ENCODE measurements around the gene MYBPC3.

The MYBPC3 gene

DNA sequence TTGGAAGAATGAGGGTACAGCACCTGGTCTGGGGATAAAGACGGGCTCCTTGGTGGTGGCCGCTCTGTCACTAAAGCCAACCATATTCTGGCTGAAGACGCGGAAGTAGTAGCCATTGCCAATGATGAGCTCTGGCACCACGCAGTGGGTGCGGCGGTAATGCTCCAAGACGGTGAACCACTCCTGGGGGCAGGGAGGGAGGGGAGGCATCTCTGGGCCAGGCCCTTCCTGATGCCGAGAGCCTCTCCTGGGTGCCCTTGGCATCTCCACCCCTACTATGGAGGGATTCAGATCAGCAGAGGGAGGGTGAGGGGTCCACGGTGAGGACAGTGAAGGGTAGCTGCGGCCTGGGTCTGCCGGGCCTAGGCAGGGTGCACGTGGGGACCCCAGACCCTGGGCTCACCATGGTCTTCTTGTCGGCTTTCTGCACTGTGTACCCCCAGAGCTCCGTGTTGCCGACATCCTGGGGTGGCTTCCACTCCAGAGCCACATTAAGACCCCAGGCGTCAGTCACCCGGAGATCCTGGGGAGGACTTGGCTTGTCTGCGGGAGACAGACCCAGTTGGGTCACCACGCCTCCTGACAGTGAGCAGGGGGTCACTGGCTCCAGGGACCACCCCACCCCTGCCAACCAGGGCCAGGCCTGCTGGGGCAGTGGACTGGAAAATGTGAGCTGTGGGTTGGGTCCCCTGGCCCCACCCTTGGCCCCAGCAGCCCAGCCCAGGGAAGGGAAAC, 19.5 kb downstream of the MYBPC3 start:
- Histone ChIP-seq H3K36me3 (ENCODE audit: control insufficient read depth, insufficient read depth, low read length) (peaks cover 16% of the 10 kb centered on the region), H3K4me1 (ENCODE audit: control insufficient read depth, insufficient read depth, low read length) (no peaks in the 10 kb centered on the region), H3K9me3 (ENCODE audit: control insufficient read depth, insufficient read depth, low read length) (no peaks in the 10 kb centered on the region), H3K4me3 (ENCODE audit: low read depth, low read length) (no peak overlapping the region), H3K9ac (ENCODE audit: low read depth, low read length) (no peak overlapping the region), H3K27me3 (ENCODE audit: control insufficient read depth, insufficient read depth, low read length) (no peaks in the 10 kb centered on the region)

DNA sequence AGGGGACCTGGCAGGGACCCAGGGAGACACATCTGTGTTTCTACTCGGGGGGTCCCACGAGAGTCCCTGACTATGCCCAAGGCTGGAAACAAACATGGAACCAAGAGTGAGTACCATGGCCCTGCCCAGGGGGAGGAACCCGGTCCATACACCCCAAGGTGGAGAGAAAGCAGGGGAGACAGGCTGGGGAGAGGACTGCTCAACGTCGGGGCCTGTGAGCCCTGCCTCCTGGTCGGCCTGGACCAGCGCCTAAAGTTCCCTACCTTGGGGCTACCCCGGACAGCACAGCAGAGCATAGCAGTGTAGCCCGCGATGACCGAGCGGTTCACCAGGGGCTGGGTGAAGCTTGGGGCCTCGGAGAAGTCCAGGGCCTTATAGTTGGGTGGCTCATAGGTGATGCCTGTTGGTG, 20.2 kb downstream of the MYBPC3 start:
- Histone ChIP-seq H3K4me3 (ENCODE audit: low read depth, low read length) (no peak overlapping the region), H3K9me3 (ENCODE audit: control insufficient read depth, insufficient read depth, low read length) (no peaks in the 10 kb centered on the region), H3K36me3 (ENCODE audit: control insufficient read depth, insufficient read depth, low read length) (peaks cover 16% of the 10 kb centered on the region), H3K27me3 (ENCODE audit: control insufficient read depth, insufficient read depth, low read length) (no peaks in the 10 kb centered on the region), H3K9ac (ENCODE audit: low read depth, low read length) (no peak overlapping the region), H3K4me1 (ENCODE audit: control insufficient read depth, insufficient read depth, low read length) (no peaks in the 10 kb centered on the region)

DNA sequence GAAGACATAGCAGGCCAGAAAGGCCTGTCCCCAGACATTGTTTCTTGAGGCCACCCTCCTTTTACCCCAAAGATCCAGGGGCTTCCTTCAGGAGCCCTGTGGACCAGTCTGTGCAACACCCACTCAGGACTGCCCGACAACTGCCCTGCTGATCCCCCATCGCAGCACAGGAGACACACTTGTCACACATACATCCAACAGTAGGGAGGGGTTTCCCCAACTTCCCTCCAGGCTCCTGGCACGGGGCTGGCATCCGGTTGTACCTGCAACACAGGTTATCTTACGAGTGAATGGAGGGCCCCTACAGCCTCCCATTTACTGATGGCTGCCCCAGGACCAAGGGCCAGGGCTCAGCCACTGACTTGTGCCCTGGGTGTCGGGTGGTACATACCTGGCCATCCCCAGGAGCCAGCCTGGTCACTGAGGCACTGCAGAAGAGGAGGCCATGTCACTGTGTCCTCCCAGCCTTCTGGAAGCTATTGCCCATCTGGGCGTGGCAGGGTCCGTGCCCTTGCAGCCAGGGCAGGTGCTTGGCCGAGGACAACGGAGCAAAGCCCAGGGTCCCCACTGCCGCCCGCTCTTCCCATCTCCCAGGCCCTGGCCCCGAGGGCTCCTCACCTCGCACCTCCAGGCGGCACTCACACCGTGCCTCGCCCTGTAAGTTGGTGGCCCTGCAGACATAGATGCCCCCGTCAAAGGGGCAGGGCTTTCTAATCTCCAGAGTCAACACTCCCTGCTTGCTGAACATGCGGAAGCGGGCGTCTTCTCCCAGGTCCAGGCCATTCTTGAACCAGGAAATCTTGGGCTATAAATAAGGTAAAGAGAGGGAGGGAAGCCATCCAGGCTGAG, 20.8 kb downstream of the MYBPC3 start:
- Histone ChIP-seq H3K4me3 (ENCODE audit: low read depth, low read length) (no peak overlapping the region), H3K4me1 (ENCODE audit: control insufficient read depth, insufficient read depth, low read length) (no peaks in the 10 kb centered on the region), H3K9ac (ENCODE audit: low read depth, low read length) (no peak overlapping the region), H3K9me3 (ENCODE audit: control insufficient read depth, insufficient read depth, low read length) (no peaks in the 10 kb centered on the region), H3K36me3 (ENCODE audit: control insufficient read depth, insufficient read depth, low read length) (peaks cover 16% of the 10 kb centered on the region), H3K27me3 (ENCODE audit: control insufficient read depth, insufficient read depth, low read length) (no peaks in the 10 kb centered on the region)

DNA sequence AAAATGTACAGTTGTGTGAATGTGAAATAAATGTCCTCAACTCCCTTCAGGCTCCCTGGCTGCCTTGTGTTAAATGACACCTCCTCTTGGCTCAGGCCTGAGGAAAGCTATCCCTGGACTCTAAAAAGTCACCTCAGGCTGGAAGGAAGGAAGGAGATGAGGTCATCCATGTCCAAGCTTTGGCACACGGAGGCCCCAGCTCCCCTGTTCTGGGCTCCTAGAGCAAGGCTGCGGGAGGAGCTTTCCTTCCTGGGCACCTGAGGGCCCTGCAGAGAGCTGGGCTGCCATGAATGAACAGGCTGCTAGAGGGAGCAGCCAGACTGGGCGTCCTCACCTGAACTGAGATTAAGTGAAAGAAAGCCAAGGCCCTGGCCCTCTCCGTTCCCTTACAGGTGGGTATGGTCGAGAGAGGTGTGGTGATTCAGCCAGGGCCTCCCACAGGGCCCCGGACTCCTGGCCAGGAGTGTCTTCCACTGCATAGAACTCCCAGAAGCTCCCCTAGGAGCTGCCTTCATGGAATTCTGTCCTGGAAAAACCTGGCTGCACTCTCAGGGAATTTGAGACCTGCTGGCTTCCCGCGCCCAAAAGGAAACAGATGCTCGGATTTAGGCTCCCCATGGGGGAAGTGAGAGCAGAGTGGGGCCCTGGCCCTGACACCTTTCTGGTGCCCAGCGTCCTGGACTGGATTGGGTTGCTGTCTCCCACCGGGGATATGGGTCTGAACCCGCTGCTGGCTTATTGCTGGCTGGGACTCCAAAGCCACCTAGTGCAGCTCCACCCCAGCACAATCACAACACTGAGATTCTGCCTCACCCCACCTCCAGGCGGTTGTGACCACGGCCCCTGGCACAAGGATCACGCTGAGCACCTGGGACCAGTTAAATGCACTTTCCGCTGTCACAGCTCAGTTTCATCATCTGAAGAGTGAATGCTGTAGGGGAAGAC, 22.2 kb downstream of the MYBPC3 start:
- Histone ChIP-seq H3K36me3 (ENCODE audit: control insufficient read depth, insufficient read depth, low read length) (peaks cover 22% of the 10 kb centered on the region), H3K4me1 (ENCODE audit: control insufficient read depth, insufficient read depth, low read length) (no peaks in the 10 kb centered on the region), H3K9ac (ENCODE audit: low read depth, low read length) (no peak overlapping the region), H3K4me3 (ENCODE audit: low read depth, low read length) (no peak overlapping the region), H3K27me3 (ENCODE audit: control insufficient read depth, insufficient read depth, low read length) (no peaks in the 10 kb centered on the region), H3K9me3 (ENCODE audit: control insufficient read depth, insufficient read depth, low read length) (no peaks in the 10 kb centered on the region)

DNA sequence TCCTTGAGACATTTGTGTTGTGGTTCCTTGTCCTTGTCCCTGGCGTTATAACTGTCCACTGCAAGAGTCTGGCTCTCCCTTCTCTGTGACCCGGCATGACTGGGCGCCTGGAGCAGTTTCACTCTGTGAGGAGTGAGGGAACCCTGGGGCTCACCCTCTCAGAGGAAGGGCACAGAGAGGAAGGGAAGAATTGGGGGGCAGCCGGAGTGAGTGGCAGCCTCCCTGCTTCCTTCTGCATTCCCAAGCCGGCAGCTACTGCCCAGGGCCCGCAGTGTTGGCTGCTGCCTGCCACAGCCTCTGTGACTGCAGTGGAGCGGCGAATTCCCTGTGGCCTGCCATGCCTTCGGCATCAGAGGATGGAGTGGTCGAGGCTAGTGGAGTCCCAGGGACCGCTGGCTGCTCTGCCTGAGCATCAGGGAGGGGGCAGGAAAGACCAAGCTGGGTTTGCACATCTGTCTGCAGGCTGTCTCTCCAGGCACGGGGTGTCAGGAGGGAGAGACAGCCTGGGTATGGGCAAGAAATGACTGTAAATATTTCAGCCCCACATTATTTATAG, 23.0 kb downstream of the MYBPC3 start:
- peaks cover 29% of the 10 kb centered on the region for H3K36me3 ChIP-seq (ENCODE audit: control insufficient read depth, insufficient read depth, low read length)
- no peaks in the 10 kb centered on the region for H3K27me3 ChIP-seq (ENCODE audit: control insufficient read depth, insufficient read depth, low read length)
- no peak overlapping the region for H3K4me3 ChIP-seq (ENCODE audit: low read depth, low read length)
- H3K9me3 ChIP-seq (ENCODE audit: control insufficient read depth, insufficient read depth, low read length), result no peaks in the 10 kb centered on the region
- H3K9ac ChIP-seq (ENCODE audit: low read depth, low read length), result no peak overlapping the region
- H3K4me1 ChIP-seq (ENCODE audit: control insufficient read depth, insufficient read depth, low read length), result no peaks in the 10 kb centered on the region

DNA sequence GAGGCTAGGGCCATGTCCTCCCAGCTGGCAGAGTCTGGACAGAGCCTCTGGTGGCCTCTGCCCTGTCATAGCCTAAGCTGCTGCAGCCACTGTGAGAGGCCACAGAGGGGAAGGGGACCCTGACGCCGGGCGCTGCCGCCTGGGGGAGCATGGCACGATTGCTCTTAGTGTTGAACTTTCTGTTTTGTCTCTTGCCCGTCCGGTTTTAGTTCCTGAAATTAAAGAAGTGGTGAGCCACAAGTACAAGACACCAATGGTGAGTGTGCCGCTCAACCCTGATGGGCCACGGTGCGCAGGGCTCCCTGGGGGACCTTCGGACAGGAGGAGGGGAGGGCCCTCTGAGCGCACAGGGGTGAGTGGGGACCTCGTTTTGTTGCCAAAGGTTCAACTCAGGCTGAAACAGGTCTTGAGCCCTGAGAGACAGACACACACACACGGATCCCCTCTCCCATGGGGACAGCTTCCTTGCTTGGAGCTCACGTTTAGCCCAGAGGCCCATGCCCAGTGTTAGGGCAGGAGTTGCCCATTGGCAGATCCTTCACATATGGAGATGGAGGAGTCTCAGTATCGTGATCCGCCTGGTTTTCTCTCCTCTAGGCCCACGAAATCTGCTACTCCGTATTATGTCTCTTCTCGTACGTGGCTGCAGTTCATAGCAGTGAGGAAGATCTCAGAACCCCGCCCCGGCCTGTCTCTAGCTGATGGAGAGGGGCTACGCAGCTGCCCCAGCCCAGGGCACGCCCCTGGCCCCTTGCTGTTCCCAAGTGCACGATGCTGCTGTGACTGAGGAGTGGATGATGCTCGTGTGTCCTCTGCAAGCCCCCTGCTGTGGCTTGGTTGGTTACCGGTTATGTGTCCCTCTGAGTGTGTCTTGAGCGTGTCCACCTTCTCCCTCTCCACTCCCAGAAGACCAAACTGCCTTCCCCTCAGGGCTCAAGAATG, 23.8 kb downstream of the MYBPC3 start:
- Histone ChIP-seq H3K4me3 (ENCODE audit: low read depth, low read length) (no peak overlapping the region), H3K9me3 (ENCODE audit: control insufficient read depth, insufficient read depth, low read length) (no peaks in the 10 kb centered on the region), H3K36me3 (ENCODE audit: control insufficient read depth, insufficient read depth, low read length) (peaks cover 30% of the 10 kb centered on the region), H3K4me1 (ENCODE audit: control insufficient read depth, insufficient read depth, low read length) (no peaks in the 10 kb centered on the region), H3K9ac (ENCODE audit: low read depth, low read length) (no peak overlapping the region), H3K27me3 (ENCODE audit: control insufficient read depth, insufficient read depth, low read length) (no peaks in the 10 kb centered on the region)

DNA sequence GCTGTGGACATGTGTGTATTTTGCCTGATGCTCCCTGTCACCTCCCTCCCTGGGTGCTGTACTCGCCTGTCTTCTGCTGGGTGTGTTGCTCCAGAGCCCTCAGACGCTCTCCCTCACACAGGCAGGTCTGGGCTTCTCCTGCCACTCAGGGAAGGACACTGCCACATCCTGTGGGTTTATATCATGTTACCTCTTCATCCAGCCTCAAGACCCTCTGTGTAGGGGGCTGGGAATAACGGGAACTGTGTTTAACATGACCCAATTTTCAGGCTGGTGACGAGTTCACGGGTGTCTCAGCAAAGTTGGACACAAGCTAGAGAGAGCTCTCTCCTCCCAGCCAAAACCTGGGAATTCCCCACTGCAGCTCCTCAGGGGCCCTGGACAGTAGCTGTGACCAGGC, 24.6 kb downstream of the MYBPC3 start:
- Histone ChIP-seq H3K9me3 (ENCODE audit: control insufficient read depth, insufficient read depth, low read length) (no peaks in the 10 kb centered on the region), H3K4me3 (ENCODE audit: low read depth, low read length) (no peak overlapping the region), H3K36me3 (ENCODE audit: control insufficient read depth, insufficient read depth, low read length) (peaks cover 32% of the 10 kb centered on the region), H3K9ac (ENCODE audit: low read depth, low read length) (no peak overlapping the region), H3K27me3 (ENCODE audit: control insufficient read depth, insufficient read depth, low read length) (no peaks in the 10 kb centered on the region), H3K4me1 (ENCODE audit: control insufficient read depth, insufficient read depth, low read length) (no peaks in the 10 kb centered on the region)

DNA sequence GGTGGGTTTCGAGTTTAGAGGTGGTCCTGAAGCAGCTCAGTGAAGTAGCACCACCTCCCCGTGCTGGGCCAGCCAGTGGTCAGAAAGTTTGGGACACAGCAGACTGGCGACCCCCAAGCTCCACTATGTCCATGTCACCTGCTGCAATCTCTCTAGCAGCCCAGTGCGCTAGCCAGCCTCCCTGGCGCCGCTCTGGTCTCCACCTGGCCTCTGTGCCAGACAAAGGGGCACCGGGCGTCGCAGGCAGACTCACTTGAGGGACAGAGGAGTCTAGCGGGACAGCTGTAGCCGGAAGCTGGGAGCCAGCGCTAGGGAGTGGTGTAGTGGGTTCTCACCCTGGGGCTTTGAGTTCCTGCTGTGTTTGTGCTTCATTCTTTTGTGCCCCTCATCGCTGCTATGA, 25.5 kb downstream of the MYBPC3 start:
- Histone ChIP-seq H3K9me3 (ENCODE audit: control insufficient read depth, insufficient read depth, low read length) (no peaks in the 10 kb centered on the region), H3K27me3 (ENCODE audit: control insufficient read depth, insufficient read depth, low read length) (no peaks in the 10 kb centered on the region), H3K4me1 (ENCODE audit: control insufficient read depth, insufficient read depth, low read length) (no peaks in the 10 kb centered on the region), H3K9ac (ENCODE audit: low read depth, low read length) (no peak overlapping the region), H3K4me3 (ENCODE audit: low read depth, low read length) (no peak overlapping the region), H3K36me3 (ENCODE audit: control insufficient read depth, insufficient read depth, low read length) (peaks cover 32% of the 10 kb centered on the region)

DNA sequence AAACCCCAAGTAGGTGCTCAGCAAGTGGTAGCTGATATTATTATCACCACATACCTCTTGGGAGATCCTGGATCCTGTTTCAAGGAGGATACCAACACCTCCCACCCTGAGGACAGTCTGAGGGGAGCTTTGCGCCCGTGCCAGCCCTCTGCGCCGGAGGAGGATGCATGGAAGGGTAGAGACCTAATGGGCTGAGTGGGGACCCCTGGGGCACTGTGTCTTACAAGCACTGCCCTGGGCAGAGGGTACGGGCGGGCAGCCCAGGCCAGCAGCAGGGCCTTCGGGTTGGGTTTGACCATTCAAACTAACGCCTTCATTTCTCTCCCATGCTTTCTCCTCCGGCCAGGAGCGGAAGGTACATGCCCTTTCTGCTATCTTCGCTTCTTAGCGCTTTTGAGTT, 26.3 kb downstream of the MYBPC3 start:
- H3K36me3 ChIP-seq (ENCODE audit: control insufficient read depth, insufficient read depth, low read length), result peaks cover 35% of the 10 kb centered on the region
- H3K4me1 ChIP-seq (ENCODE audit: control insufficient read depth, insufficient read depth, low read length), result no peaks in the 10 kb centered on the region
- H3K9ac ChIP-seq (ENCODE audit: low read depth, low read length), result no peak overlapping the region
- H3K4me3 ChIP-seq (ENCODE audit: low read depth, low read length), result no peak overlapping the region
- no peaks in the 10 kb centered on the region for H3K9me3 ChIP-seq (ENCODE audit: control insufficient read depth, insufficient read depth, low read length)
- no peaks in the 10 kb centered on the region for H3K27me3 ChIP-seq (ENCODE audit: control insufficient read depth, insufficient read depth, low read length)

DNA sequence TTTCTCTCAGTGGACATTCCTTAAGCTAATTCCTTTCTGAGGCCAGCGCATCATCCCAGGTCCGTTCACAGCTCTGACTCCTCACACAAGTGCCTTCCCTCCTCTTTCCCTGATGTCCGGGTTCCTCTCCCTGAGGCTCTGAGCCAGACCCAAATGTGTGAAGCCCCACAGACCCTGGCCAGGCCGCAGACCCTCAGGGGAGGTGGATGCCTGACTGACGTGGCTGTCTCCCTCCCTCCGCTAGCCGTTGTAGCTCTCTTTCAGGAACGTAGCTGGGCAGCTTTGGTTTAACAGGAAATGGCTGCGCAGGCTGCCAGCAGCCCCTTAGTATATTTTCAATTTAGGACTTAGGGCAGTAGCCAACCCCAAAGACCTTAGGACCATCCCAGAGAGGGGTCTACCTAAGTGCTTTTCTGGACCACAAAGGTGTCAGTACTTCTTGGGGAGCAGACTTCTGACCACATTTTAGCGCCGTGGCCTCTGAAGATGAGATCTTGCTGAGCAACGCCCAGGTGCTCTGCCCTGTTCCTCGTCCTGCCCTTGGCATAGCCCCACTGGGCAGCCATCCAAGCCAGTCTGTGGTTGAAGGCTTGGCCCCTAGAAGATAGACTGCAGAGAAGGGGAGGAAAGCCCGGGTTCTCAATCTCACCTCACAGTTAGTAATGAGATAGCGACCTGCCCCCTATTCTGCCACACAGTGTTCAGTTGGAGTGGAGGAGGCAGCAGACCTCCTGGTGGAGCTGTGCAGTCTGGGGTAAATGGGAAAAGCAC, 27.0 kb downstream of the MYBPC3 start:
- no peaks in the 10 kb centered on the region for H3K27me3 ChIP-seq (ENCODE audit: control insufficient read depth, insufficient read depth, low read length)
- H3K9me3 ChIP-seq (ENCODE audit: control insufficient read depth, insufficient read depth, low read length), result no peaks in the 10 kb centered on the region
- H3K4me3 ChIP-seq (ENCODE audit: low read depth, low read length), result no peak overlapping the region
- H3K9ac ChIP-seq (ENCODE audit: low read depth, low read length), result no peak overlapping the region
- peaks cover 33% of the 10 kb centered on the region for H3K36me3 ChIP-seq (ENCODE audit: control insufficient read depth, insufficient read depth, low read length)
- no peaks in the 10 kb centered on the region for H3K4me1 ChIP-seq (ENCODE audit: control insufficient read depth, insufficient read depth, low read length)
